ENCODE data around the gene P2RY2.

The P2RY2 gene

DNA sequence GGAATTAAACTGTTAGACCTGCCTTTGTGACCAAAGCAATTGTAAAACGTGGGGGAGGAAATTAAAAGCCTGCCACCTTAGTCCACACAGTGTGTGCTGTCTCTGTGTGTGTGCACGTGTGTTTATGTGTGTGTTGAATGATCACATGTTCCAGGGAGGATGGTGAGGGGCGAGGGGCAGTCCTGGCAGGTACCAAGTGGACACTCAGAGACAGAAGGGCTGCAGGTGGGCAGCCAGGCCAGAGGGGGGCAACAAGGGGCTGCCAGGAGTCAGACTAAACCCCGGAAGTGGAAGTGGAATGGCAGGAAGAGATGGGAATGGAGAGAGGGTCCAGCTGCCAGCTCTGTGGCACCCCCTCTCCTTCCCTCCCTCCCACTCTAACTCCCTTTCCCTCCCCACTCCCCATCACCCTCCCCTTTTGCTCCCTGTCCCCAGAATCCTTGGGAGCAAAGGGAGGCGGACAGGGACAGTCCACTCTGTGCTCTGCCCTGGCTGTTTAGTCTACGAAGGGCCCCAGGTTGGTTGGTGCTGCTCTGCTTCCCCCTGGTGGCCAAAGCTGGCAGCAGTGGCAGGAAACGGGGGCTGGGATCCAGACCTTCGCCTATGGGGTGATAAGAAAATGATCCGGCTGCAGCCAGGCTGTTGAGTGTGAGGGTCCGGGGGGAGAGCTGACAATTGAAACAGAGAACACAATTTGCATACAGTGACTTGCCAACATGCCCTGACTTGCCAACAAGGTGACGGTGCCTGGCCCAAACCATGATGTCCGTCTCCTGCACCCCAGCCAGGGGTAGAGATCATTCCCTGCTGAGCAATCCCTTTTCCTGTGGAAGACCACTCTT, 24.4 kb downstream of the P2RY2 start:
- peak; percentile 64 for DNase-seq (ENCODE audit: low spot score)

- DNase-seq (ENCODE audit: low spot score) = no peak
These were observed 25.0 kb downstream of the P2RY2 start for GRCh38 chr11:73243093-73243485.

DNA sequence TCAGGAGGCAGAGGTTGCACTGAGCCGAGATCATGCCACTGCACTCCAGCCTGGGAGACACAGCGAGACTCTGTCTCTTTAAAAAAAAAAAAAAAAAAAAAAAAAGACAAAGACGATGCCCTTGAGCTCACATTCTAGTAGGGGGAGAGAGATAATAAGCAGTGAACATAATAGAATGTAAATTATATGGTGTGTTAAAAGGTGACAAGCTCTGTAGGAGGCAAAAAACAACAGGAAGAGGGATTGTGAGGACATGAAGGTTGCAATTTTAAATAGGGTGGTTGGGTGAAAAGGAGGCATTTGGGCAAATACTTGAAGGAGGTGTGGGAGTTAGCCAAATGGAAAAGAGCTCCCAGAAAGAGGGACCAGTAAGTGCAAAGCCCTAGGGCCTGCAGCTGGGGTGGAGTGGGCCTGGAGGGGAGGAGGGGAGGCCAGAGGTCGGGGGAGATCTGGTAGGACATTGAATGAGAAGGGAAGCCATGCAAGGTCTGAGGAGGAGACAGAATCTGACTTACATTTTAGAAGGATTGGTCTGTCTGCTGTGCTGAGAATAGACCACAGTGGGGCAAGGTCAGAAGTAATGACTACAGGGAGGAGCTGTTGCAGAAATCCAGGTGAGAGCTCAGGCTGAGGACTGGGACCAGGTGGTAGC, 26.6 kb downstream of the P2RY2 start:
- no peak for DNase-seq (ENCODE audit: low spot score)

GRCh38 chr11:73245461-73245860, 27.4 kb downstream of the P2RY2 start:
- DNase-seq (ENCODE audit: low spot score) = no peak

DNA sequence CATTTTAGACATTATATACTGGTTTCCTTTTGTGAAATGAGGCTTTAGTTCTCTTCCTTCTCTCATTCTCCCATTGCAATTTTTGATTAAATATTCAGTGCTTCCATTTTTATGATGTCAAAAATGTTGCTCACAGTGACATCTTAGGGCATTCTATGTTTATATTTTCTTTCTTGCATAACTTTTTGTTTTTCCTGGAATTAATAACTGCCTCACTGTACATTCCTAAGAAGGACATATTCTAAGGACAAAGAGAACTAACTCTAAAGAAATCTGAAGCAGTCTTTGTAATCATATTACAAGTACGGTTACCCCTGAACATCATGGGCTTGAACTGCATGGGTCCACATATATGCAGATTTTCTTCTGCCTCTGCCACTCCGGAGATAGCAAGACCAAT, 28.2 kb downstream of the P2RY2 start:
- no peak for DNase-seq (ENCODE audit: low spot score)

GRCh38 chr11:73248526-73249185, 30.6 kb downstream of the P2RY2 start:
- no peak for DNase-seq (ENCODE audit: low spot score)

DNA sequence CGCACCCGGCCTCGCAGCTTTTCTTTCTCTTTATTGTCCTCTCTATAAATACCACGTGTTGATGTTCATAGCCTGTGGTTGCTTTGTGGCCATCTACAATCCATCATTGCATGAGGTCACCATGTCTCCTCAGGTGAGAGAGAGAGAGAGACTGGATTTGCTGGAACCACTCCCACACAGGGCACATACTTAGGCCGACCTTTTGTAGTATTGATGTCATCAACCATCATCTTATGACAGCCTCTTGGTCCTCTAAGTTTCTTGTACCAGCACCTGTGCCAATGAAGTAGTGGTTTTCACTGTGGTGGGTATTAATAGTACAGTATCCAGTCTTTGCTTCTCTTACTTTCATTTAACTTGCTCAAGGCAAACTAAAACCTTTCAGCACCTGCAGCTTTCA, 31.2 kb downstream of the P2RY2 start:
- no peak for DNase-seq (ENCODE audit: low spot score)

- DNase-seq (ENCODE audit: low spot score) = no peak
These were observed 32.0 kb downstream of the P2RY2 start for GRCh38 chr11:73249853-73250783.

DNA sequence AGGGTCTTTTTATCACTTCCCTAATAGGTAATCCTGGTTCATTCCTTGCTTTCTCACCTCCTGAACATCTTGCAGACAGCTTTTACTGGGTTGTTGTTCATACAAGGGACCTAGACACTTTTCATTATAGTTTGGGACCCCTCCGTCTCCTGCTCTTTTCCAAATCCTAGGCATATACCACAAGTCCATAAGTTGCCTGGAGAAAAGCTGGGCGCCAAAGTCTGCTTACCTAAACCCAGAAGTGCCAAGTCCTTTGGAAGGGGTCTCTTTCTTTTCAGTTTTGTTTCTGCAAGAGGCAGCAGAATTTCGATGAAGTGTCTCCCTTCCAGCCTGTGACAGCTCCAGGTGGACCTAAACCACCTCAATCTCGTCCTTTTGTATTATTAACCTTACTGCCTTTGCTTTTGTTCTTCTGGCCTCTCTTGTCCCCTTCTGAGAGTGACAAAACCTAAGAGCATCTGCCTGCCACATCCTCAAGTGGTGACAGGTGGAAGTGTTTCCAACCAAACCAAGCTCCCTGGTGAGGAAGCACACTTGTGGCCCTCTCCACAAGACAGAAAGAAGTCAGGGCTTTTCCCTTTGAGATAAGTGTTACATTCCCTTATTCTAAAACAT, 34.6 kb downstream of the P2RY2 start:
- no peak for DNase-seq (ENCODE audit: low spot score)

- DNase-seq (ENCODE audit: low spot score) = no peak
These were observed 39.4 kb downstream of the P2RY2 start for GRCh38 chr11:73257342-73258103.

- no peak for DNase-seq (ENCODE audit: low spot score)
These were observed 40.3 kb downstream of the P2RY2 start for GRCh38 chr11:73258104-73259035.

GRCh38 chr11:73259406-73260126, 41.5 kb downstream of the P2RY2 start:
- no peak for DNase-seq (ENCODE audit: low spot score)

GRCh38 chr11:73260127-73260457, 42.0 kb downstream of the P2RY2 start:
- no peak for DNase-seq (ENCODE audit: low spot score)

GRCh38 chr11:73262851-73263495, 44.9 kb downstream of the P2RY2 start:
- no peak for DNase-seq (ENCODE audit: low spot score)

- no peak for DNase-seq (ENCODE audit: low spot score)
These were observed 45.6 kb downstream of the P2RY2 start for GRCh38 chr11:73263640-73264039.

GRCh38 chr11:73265278-73265810, 47.3 kb downstream of the P2RY2 start:
- DNase-seq (ENCODE audit: low spot score) = no peak

- no peak for DNase-seq (ENCODE audit: low spot score)
These were observed 48.0 kb downstream of the P2RY2 start for GRCh38 chr11:73265853-73266645.
